ENCODE data around the gene MPZL2.

MPZL2 gene

DNA sequence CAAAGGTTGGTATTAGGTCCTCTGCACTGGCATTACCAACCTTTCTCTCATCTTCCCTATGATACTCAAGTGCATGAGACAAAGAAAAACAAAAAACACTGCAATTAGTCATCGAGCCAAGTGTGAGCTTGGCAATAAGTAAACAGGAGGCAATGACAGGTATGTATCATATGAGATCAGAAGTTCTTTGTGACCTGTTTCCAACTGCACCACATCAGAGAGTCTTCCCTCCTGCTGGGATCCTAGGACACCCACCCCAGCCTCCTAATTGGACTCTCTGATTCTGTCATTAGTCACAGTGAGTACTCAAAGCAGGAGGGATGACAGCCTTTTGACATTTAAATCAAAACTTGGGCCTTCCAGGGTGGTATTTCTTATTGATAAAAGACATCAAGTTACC lies 31.4 kb downstream of the MPZL2 start:
- Histone ChIP-seq H3K27ac (replicated peaks) (no peak overlapping the region), H3K4me3 (replicated peaks; ENCODE audit: insufficient read depth, low read length) (no peak overlapping the region)
- TF ChIP-seq, protein P1, sequence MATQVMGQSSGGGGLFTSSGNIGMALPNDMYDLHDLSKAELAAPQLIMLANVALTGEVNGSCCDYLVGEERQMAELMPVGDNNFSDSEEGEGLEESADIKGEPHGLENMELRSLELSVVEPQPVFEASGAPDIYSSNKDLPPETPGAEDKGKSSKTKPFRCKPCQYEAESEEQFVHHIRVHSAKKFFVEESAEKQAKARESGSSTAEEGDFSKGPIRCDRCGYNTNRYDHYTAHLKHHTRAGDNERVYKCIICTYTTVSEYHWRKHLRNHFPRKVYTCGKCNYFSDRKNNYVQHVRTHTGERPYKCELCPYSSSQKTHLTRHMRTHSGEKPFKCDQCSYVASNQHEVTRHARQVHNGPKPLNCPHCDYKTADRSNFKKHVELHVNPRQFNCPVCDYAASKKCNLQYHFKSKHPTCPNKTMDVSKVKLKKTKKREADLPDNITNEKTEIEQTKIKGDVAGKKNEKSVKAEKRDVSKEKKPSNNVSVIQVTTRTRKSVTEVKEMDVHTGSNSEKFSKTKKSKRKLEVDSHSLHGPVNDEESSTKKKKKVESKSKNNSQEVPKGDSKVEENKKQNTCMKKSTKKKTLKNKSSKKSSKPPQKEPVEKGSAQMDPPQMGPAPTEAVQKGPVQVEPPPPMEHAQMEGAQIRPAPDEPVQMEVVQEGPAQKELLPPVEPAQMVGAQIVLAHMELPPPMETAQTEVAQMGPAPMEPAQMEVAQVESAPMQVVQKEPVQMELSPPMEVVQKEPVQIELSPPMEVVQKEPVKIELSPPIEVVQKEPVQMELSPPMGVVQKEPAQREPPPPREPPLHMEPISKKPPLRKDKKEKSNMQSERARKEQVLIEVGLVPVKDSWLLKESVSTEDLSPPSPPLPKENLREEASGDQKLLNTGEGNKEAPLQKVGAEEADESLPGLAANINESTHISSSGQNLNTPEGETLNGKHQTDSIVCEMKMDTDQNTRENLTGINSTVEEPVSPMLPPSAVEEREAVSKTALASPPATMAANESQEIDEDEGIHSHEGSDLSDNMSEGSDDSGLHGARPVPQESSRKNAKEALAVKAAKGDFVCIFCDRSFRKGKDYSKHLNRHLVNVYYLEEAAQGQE (IDR thresholded peaks at IDR 0.05; ENCODE audit: insufficient replicate concordance, low read depth), result no peak
- TF ChIP-seq GABPA (IDR thresholded peaks at IDR 0.05; ENCODE audit: low read depth) (no peak), SPI1 (IDR thresholded peaks at IDR 0.05; ENCODE audit: borderline replicate concordance, low read depth) (no peak), POLR2AphosphoS5 (IDR thresholded peaks at IDR 0.05; ENCODE audit: low read depth) (no peak)
- TF ChIP-seq, protein P2, sequence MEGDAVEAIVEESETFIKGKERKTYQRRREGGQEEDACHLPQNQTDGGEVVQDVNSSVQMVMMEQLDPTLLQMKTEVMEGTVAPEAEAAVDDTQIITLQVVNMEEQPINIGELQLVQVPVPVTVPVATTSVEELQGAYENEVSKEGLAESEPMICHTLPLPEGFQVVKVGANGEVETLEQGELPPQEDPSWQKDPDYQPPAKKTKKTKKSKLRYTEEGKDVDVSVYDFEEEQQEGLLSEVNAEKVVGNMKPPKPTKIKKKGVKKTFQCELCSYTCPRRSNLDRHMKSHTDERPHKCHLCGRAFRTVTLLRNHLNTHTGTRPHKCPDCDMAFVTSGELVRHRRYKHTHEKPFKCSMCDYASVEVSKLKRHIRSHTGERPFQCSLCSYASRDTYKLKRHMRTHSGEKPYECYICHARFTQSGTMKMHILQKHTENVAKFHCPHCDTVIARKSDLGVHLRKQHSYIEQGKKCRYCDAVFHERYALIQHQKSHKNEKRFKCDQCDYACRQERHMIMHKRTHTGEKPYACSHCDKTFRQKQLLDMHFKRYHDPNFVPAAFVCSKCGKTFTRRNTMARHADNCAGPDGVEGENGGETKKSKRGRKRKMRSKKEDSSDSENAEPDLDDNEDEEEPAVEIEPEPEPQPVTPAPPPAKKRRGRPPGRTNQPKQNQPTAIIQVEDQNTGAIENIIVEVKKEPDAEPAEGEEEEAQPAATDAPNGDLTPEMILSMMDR (IDR thresholded peaks at IDR 0.05; ENCODE audit: insufficient read depth, low read length), result no peak

DNA sequence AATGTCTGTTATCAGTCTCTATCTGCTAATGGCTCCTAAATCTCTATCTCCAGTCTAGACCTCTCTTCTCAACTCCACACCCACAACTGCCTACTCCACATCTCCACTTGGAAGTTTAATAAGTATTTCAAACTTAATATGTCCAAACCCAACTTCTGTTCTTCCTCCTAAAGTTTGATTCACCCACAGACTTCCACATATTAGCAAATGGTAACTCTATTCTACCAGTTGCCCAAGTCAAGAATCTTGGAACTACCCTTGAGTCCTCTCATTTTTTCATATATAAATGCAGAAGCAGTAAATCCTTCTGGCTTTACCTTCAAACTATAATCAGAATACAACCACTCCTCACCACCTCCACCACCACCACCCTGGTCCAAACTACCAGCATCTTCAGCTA lies 32.6 kb downstream of the MPZL2 start:
- no peak for DNase-seq (ENCODE audit: low read depth in 1 of 2, low spot score in 1 of 2)
- TF ChIP-seq GABPA (IDR thresholded peaks at IDR 0.05; ENCODE audit: low read depth), result no peak
- no peak for TF ChIP-seq POLR2AphosphoS5 (IDR thresholded peaks at IDR 0.05; ENCODE audit: low read depth)
- TF ChIP-seq, protein P1 (IDR thresholded peaks at IDR 0.05; ENCODE audit: insufficient replicate concordance, low read depth), result no peak
- TF ChIP-seq SPI1 (IDR thresholded peaks at IDR 0.05; ENCODE audit: borderline replicate concordance, low read depth), result no peak
- TF ChIP-seq, protein P2 (IDR thresholded peaks at IDR 0.05; ENCODE audit: insufficient read depth, low read length), result no peak
- H3K27ac ChIP-seq (replicated peaks), result no peak overlapping the region
- H3K4me3 ChIP-seq (replicated peaks; ENCODE audit: insufficient read depth, low read length), result no peak overlapping the region
- H3K27me3 ChIP-seq (ENCODE audit: insufficient read depth, poor library complexity, severe bottlenecking), result no peaks in the 10 kb centered on the region

More for the DNA sequence above, 31.4 kb downstream of the MPZL2 start:
- H3K27me3 ChIP-seq (ENCODE audit: insufficient read depth, poor library complexity, severe bottlenecking), result no peaks in the 10 kb centered on the region
- DNase-seq (ENCODE audit: low read depth in 1 of 2, low spot score in 1 of 2), result no peak

DNA sequence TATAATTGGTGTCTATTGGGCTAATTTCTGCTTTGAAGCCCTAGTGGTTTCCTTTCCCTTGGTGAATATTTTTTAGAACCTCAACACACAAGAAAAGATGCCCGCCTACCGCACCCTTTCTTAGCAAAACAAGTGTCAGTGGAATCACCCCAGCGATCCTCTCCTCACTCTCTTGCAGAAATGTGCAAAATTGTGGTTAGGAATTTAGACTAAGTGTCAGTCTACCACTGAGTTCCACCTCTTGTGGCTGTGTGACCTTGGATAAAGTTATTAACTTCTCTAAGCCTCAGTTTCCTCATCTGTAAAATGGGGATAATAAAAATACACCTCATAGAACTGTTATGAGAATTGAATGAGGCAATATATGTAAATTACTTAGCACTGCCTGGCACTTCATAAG lies 34.0 kb downstream of the MPZL2 start:
- no peak for TF ChIP-seq SPI1 (IDR thresholded peaks at IDR 0.05; ENCODE audit: borderline replicate concordance, low read depth)
- TF ChIP-seq, protein P2 (IDR thresholded peaks at IDR 0.05; ENCODE audit: insufficient read depth, low read length), result no peak
- Histone ChIP-seq H3K4me3 (replicated peaks; ENCODE audit: insufficient read depth, low read length) (no peak overlapping the region), H3K27me3 (ENCODE audit: insufficient read depth, poor library complexity, severe bottlenecking) (no peaks in the 10 kb centered on the region), H3K27ac (replicated peaks) (peak overlapping the region; percentile 86)
- no peak for DNase-seq (ENCODE audit: low read depth in 1 of 2, low spot score in 1 of 2)

DNA sequence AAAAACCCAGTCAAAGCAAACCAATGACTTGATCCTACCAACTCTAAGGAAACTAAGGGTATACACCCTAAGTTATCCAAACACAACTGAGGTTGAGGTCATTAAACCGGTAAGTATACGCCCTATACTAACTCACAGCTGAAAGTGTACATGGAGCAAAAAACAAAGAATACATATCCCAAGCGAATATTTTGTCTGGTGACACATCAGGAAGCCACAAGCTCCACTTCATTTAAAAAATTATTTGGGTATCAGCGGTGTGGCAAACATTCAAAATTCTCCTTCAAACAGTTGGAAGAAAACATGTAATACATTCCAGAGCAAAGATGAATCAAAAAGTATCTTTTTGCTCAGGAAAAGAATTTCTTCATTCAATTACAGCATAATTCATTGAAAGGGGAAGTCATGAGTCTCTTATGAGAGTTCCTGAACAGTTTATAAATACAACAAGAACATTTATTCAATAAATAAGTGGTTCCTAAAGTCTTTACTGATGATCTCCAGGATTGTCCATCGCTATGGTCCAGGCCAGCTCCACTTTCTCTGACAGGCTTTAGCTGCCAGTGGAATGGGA lies 34.7 kb downstream of the MPZL2 start:
- Histone ChIP-seq H3K27ac (replicated peaks) (peak overlapping the region; percentile 86), H3K27me3 (ENCODE audit: insufficient read depth, poor library complexity, severe bottlenecking) (no peaks in the 10 kb centered on the region), H3K4me3 (replicated peaks; ENCODE audit: insufficient read depth, low read length) (no peak overlapping the region)
- no peak for DNase-seq (ENCODE audit: low read depth in 1 of 2, low spot score in 1 of 2)
- TF ChIP-seq, protein P1 (IDR thresholded peaks at IDR 0.05; ENCODE audit: insufficient replicate concordance, low read depth), result no peak
- peak; percentile 78 for TF ChIP-seq SPI1 (IDR thresholded peaks at IDR 0.05; ENCODE audit: borderline replicate concordance, low read depth)

All from HL-60 (cell line).